IMR-90 (cell line): ENCODE data around the gene IL1F10. TPM values are rescaled to one million over a fixed set of nuclear protein-coding genes. Genes with fewer than 3 reads are reported as not detected.

ENCODE experiments used
- ATAC-seq: fragments of 200-7000 bp; cut with Tn5 transposase; 2 replicates; pipeline ENCODE4 v1.9.1; 2020; ENCODE audit warnings: low read depth, mild to moderate bottlenecking, moderate library complexity
- BruUV-seq: library from RNA; stranded (reverse); fragments of 400-500 nt; replicated peaks from 2 replicates; lab custom pipeline; 2021; lab: Mats Ljungman, UMichigan
- CTCF ChIA-PET: fragments of 300-600 bp; formaldehyde crosslinking; extraction: SDS; loops from one replicate; lab custom pipeline; 2021; ENCODE audit warnings: antibody characterized with exemption; lab: Yijun Ruan, JAX
- POLR2A ChIA-PET: fragments of 300-600 bp; sonication (Branson Sonifier 250); formaldehyde crosslinking; loops from one replicate; lab custom pipeline; 2022; ENCODE audit warnings: antibody characterized with exemption; ENCODE audit not compliant: unreplicated experiment; lab: Charles Lee
- DNase-seq: peaks from one replicate; pipeline ENCODE4 v3.0.0; 2013
- H2AFZ ChIP-seq: replicated peaks from 2 replicates; pipeline ENCODE3; 2013; ENCODE audit warnings: low read length, mild to moderate bottlenecking; ENCODE audit not compliant: poor library complexity
- H2AK5ac ChIP-seq: 2 replicates; pipeline ENCODE4 v1.6.1; 2013; ENCODE audit warnings: low read depth, low read length, inconsistent platforms
- H2AK9ac ChIP-seq: replicated peaks from 2 replicates; pipeline ENCODE3; 2013; ENCODE audit warnings: mild to moderate bottlenecking, low read depth, low read length, moderate library complexity; ENCODE audit not compliant: poor library complexity
- H2BK120ac ChIP-seq: 2 replicates; pipeline ENCODE4 v1.6.1; 2013; ENCODE audit warnings: low read depth, low read length, inconsistent platforms
- H2BK15ac ChIP-seq: 3 replicates; pipeline ENCODE4 v1.6.1; 2013; ENCODE audit warnings: low read depth, low read length, inconsistent platforms
- H2BK20ac ChIP-seq: 2 replicates; pipeline ENCODE4 v1.6.1; 2013; ENCODE audit warnings: low read depth, mild to moderate bottlenecking, inconsistent platforms, low read length, moderate library complexity
- H2BK5ac ChIP-seq: 2 replicates; pipeline ENCODE4 v1.6.1; 2013; ENCODE audit warnings: mild to moderate bottlenecking, low read depth, low read length, inconsistent platforms; ENCODE audit not compliant: poor library complexity, severe bottlenecking
- H3K14ac ChIP-seq: replicated peaks from 2 replicates; pipeline ENCODE4 v1.6.1; 2013; ENCODE audit warnings: low read depth, low read length, inconsistent platforms
- H3K18ac ChIP-seq: 2 replicates; pipeline ENCODE4 v1.6.1; 2013; ENCODE audit warnings: low read depth, low read length, control low read depth
- H3K23ac ChIP-seq: 2 replicates; pipeline ENCODE4 v1.6.1; 2013; ENCODE audit warnings: low read depth, low read length, inconsistent platforms
- H3K27ac ChIP-seq: 2 replicates; pipeline ENCODE4 v1.5.1; 2013; ENCODE audit warnings: mild to moderate bottlenecking, control low read depth, low read length; ENCODE audit not compliant: insufficient read depth
- H3K27me3 ChIP-seq: 2 replicates; pipeline ENCODE4 v1.6.1; 2013; ENCODE audit warnings: low read length; ENCODE audit not compliant: control insufficient read depth, insufficient read depth
- H3K36me3 ChIP-seq: 2 replicates; pipeline ENCODE4 v1.6.1; 2013; ENCODE audit warnings: low read length, mixed read lengths; ENCODE audit not compliant: control insufficient read depth, insufficient read depth
- H3K4ac ChIP-seq: 2 replicates; pipeline ENCODE4 v1.6.1; 2013; ENCODE audit warnings: low read depth, low read length, inconsistent platforms
- H3K4me1 ChIP-seq: 2 replicates; pipeline ENCODE4 v1.6.1; 2013; ENCODE audit warnings: low read length, mixed read lengths; ENCODE audit not compliant: control insufficient read depth, insufficient read depth
- H3K4me2 ChIP-seq: 2 replicates; pipeline ENCODE4 v1.6.1; 2013; ENCODE audit warnings: low read depth, mild to moderate bottlenecking, control low read depth, low read length, moderate library complexity
- H3K4me3 ChIP-seq: 2 replicates; pipeline ENCODE4 v1.5.1; 2013; ENCODE audit warnings: low read depth, mild to moderate bottlenecking, control low read depth, low read length, moderate library complexity; ENCODE audit not compliant: insufficient read depth
- H3K56ac ChIP-seq: 2 replicates; pipeline ENCODE4 v1.6.1; 2013; ENCODE audit warnings: low read length, inconsistent platforms; ENCODE audit not compliant: insufficient read depth; ENCODE audit errors: extremely low read depth
- H3K79me1 ChIP-seq, 2 experiments: 2 replicates each; pipeline ENCODE4 v1.6.1; 2013; ENCODE audit warnings: low read length in 2 of 2, inconsistent platforms in 1 of 2, low read depth in 1 of 2
- H3K9ac ChIP-seq: 2 replicates; pipeline ENCODE4 v1.6.1; 2013; ENCODE audit warnings: low read depth, low read length, control low read depth
- H3K9me1 ChIP-seq: 2 replicates; pipeline ENCODE4 v1.6.1; 2013; ENCODE audit warnings: low read length, inconsistent platforms; ENCODE audit not compliant: insufficient read depth
- H3K9me3 ChIP-seq: 2 replicates; pipeline ENCODE4 v1.6.1; 2013; ENCODE audit warnings: low read length; ENCODE audit not compliant: control insufficient read depth, insufficient read depth
- H4K20me1 ChIP-seq: 2 replicates; pipeline ENCODE4 v1.6.1; 2013; ENCODE audit warnings: low read length, inconsistent platforms; ENCODE audit not compliant: insufficient read depth
- H4K5ac ChIP-seq: 2 replicates; pipeline ENCODE4 v1.6.1; 2013; ENCODE audit warnings: mild to moderate bottlenecking, low read depth, low read length, control low read depth
- H4K8ac ChIP-seq, 2 experiments: 2 replicates each; pipeline ENCODE4 v1.6.1; 2013; ENCODE audit warnings: low read depth in 2 of 2, low read length in 2 of 2, control low read depth in 1 of 2, inconsistent platforms in 1 of 2
- H4K91ac ChIP-seq: 2 replicates; pipeline ENCODE4 v1.6.1; 2013; ENCODE audit warnings: low read depth, low read length, inconsistent platforms; ENCODE audit not compliant: insufficient read depth
- CEBPB ChIP-seq: IDR thresholded peaks from 2 replicates; pipeline ENCODE4 v1.6.1; 2012; ENCODE audit warnings: low read depth, low read length, improper control_type of control experiment
- ELK1 ChIP-seq: fragments of 150-350 bp; IDR thresholded peaks from 2 replicates; pipeline ENCODE4 v1.6.1; 2016; ENCODE audit warnings: low read depth, mild to moderate bottlenecking, low read length, moderate library complexity, borderline replicate concordance
- FOS ChIP-seq: fragments of 150-350 bp; IDR thresholded peaks from 2 replicates; pipeline ENCODE4 v1.6.1; 2016; ENCODE audit warnings: low read depth, low read length
- MAFK ChIP-seq: IDR thresholded peaks from 2 replicates; pipeline ENCODE4 v1.6.1; 2012; ENCODE audit warnings: low read depth, low read length, improper control_type of control experiment
- MAZ ChIP-seq: IDR thresholded peaks from 2 replicates; pipeline ENCODE4 v1.6.1; 2012; ENCODE audit warnings: low read depth, mild to moderate bottlenecking, low read length, improper control_type of control experiment, moderate library complexity, borderline replicate concordance
- NFE2L2 ChIP-seq: fragments of 150-350 bp; IDR thresholded peaks from 2 replicates; pipeline ENCODE4 v1.6.1; 2016; ENCODE audit warnings: low read depth, mild to moderate bottlenecking, low read length
- RCOR1 ChIP-seq: IDR thresholded peaks from 2 replicates; pipeline ENCODE4 v1.6.1; 2012; ENCODE audit warnings: mild to moderate bottlenecking, low read length, improper control_type of control experiment; ENCODE audit not compliant: insufficient replicate concordance
- RFX5 ChIP-seq: IDR thresholded peaks from 2 replicates; pipeline ENCODE4 v1.8.0; 2012; ENCODE audit warnings: low read depth, mild to moderate bottlenecking, low read length, moderate library complexity
- SMC3 ChIP-seq: fragments of 150-350 bp; IDR thresholded peaks from 2 replicates; pipeline ENCODE4 v1.6.1; 2016; ENCODE audit warnings: low read depth, mild to moderate bottlenecking, antibody characterized with exemption, low read length, moderate library complexity
- WGBS, 2 experiments: methylation state at CpG; one replicate each; pipeline versions ENCODE4 v1.1.5 to v1.1.7; 2013; ENCODE audit warnings: missing lambda C conversion rate in 2 of 2; ENCODE audit not compliant: insufficient read length in 1 of 2; ENCODE audit errors: extremely low coverage in 2 of 2; 5-methylcytosine and 5-hydroxymethylcytosine counted together
- dilution Hi-C: fragments of 300-500 bp; cut with HindIII; formaldehyde crosslinking; loops from one replicate; pipeline ENCODE4 v1.14.3; 2018; ENCODE audit warnings: low sequenced_read_pairs; ENCODE audit not compliant: unreplicated experiment
- in situ Hi-C: fragments of 300-500 bp; cut with MboI; formaldehyde crosslinking; loops from 3 replicates; pipeline ENCODE4 v1.14.3; 2019; ENCODE audit warnings: low sequenced_read_pairs, inconsistent platforms, mixed read lengths
- intact Hi-C: fragments of 100-400 bp; cut with micrococcal nuclease; formaldehyde crosslinking; loops from 2 replicates; pipeline ENCODE4 v1.10.0; 2022
- polyA plus RNA-seq, 3 experiments: library from polyadenylated mRNA; depleted of rRNA; stranded (reverse); fragments of >200 nt; gene quantifications; 2 replicates each; pipeline ENCODE4 v1.2.3, GENCODE V29; 2012; ENCODE audit warnings: low replicate concordance in 1 of 3
- total RNA-seq: library from RNA; depleted of rRNA; stranded (reverse); fragments of >200 nt; gene quantifications from 2 replicates; pipeline ENCODE4 v1.2.3, GENCODE V29; 2012
- TF ChIP-seq, protein P1 (sequence below): fragments of 150-350 bp; IDR thresholded peaks from 2 replicates; pipeline ENCODE4 v1.6.1; 2017; ENCODE audit warnings: mild to moderate bottlenecking, antibody characterized with exemption, low read length, low read depth

IL1F10 gene
- total and polyA plus RNA-seq, 2 of the 4 experiments (the other 2 are of a cell fraction): not detected

DNA sequence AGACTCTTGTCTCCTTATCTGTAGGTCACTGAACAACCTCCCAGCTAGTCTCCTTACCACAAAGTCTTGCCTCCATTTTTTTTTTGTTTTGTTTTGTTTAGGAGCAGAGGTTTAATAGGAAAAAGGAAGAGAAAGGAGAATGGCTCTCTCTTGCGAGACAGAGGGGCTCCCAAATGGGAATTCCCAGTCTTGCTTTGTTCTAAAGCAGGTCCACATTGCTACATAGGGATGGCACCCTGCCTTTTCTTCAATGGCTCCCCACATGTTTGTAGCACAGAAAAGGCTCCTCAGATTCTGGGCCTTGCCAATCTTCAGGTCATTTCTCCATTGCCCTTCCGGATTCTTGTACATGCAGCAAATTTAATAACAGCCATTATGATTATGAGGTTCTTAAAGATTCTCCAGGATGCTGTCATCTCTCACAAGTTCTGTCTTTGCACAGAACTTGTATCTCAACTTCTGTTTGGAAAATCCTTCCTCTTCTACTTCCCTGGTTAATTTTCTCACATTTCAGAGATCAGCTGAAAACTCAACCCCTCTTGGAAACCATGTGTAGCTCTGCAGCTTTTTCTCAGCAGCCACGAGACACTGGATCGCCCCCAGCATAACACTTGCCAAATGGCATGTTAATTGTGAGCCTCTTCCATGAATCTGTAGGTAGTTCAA, 23.6 kb downstream of the IL1F10 start:
- no peak overlapping the region for H2BK120ac ChIP-seq
- H2AFZ ChIP-seq: no peak overlapping the region
- H4K5ac ChIP-seq: no peak overlapping the region
- POLR2A ChIA-PET: no interaction called here
- DNase-seq (no peak), ATAC-seq (no peak)
- H3K23ac ChIP-seq: no peak overlapping the region
- H3K9ac ChIP-seq: no peak overlapping the region
- H3K4ac ChIP-seq: no peak overlapping the region
- in situ Hi-C loops (no loop called here), dilution Hi-C loops (no loop called here), intact Hi-C loops (no loop called here)
- H3K36me3 ChIP-seq: no peaks in the 10 kb centered on the region
- CTCF ChIA-PET: no interaction called here
- no peak overlapping the region for H2AK5ac ChIP-seq
- whole genome bisulfite sequencing, 2 experiments: 0% methylated on average over 1 of the region's 4 CpGs; no CpG with 5 or more reads in 1 of the 2 experiments
- H3K56ac ChIP-seq: no peak overlapping the region
- no peaks in the 10 kb centered on the region for H3K9me1 ChIP-seq
- H3K4me3 ChIP-seq: no peak overlapping the region
- no peak overlapping the region for H2BK20ac ChIP-seq
- no TSS peak for BruUV-seq
- TF ChIP-seq CEBPB (no peak), MAZ (no peak), SMC3 (no peak), ELK1 (no peak), MAFK (no peak), NFE2L2 (no peak), RCOR1 (no peak), FOS (no peak), RFX5 (no peak)
- TF ChIP-seq, protein P1, sequence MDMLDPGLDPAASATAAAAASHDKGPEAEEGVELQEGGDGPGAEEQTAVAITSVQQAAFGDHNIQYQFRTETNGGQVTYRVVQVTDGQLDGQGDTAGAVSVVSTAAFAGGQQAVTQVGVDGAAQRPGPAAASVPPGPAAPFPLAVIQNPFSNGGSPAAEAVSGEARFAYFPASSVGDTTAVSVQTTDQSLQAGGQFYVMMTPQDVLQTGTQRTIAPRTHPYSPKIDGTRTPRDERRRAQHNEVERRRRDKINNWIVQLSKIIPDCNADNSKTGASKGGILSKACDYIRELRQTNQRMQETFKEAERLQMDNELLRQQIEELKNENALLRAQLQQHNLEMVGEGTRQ: no peak
- H2AK9ac ChIP-seq: no peak overlapping the region
- peaks cover 6% of the 10 kb centered on the region; the same call in 1 of the 2 replicates for H3K27me3 ChIP-seq
- no peak overlapping the region for H2BK15ac ChIP-seq
- H3K4me1 ChIP-seq: no peaks in the 10 kb centered on the region
- H3K4me2 ChIP-seq: no peak overlapping the region
- H3K14ac ChIP-seq: no peak overlapping the region
- no peak overlapping the region for H4K8ac ChIP-seq
- no peaks in the 10 kb centered on the region for H3K9me3 ChIP-seq
- H3K27ac ChIP-seq: no peak overlapping the region
- H3K18ac ChIP-seq: no peak overlapping the region
- H4K91ac ChIP-seq: no peak overlapping the region
- H4K20me1 ChIP-seq: no peaks in the 10 kb centered on the region
- H2BK5ac ChIP-seq: no peak overlapping the region
- no peaks in the 10 kb centered on the region for H3K79me1 ChIP-seq
